NCI-H345 (cell line): Measurements from ENCODE around the gene PRRC2B.

Experiments used
- DNase-seq: peaks from one replicate; lab custom pipeline; 2025; lab: John Stamatoyannopoulos, UW

The PRRC2B gene

DNA sequence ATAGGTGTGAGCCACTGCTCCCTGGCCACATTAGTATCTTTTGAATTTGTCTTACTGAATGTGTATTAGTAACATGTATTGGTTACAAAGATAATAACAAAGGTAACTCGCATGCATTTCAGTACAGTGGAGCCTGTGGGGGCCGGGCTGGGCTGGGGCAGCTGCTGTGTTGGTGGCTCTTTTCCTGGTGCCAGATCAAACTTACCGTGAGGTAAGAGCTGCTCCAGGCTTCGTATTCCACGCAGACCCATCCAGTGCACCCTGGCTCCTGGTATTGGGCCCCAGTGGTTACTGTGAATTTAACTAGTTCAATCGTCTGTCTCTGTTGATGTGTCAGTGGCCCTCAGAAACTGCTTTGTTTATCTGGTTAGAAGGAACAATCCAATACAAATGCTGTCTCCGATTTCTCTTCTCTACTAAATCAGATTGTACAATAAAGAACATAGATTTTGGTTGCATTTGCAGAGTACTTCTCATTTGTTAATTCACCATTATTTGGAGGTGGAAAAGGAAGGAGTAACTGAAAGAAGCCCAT lies 15.6 kb downstream of the PRRC2B start:
- DNase-seq, result no peak

DNA sequence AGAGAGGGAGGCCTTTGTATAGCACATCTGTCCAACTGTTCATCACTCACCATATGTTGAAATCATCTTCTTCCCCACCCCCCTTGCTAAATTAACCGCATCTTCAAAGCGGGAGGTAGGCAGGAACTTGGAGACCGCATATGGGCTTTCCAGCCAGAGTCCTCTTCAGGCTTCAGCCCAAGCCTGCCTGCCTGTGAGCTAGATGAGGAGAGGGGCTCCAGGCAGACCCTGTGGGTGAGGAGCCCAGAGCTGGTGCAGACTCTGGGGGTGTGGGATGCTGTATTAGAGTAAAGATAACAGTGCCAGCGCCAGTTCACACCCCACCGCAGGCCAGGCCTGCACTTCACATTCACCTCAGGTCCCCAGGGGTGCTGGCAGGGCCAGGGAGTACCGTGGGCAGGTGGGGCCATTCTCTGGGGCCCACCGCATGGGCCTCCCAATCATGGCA lies 16.2 kb downstream of the PRRC2B start:
- DNase-seq, result no peak

DNA sequence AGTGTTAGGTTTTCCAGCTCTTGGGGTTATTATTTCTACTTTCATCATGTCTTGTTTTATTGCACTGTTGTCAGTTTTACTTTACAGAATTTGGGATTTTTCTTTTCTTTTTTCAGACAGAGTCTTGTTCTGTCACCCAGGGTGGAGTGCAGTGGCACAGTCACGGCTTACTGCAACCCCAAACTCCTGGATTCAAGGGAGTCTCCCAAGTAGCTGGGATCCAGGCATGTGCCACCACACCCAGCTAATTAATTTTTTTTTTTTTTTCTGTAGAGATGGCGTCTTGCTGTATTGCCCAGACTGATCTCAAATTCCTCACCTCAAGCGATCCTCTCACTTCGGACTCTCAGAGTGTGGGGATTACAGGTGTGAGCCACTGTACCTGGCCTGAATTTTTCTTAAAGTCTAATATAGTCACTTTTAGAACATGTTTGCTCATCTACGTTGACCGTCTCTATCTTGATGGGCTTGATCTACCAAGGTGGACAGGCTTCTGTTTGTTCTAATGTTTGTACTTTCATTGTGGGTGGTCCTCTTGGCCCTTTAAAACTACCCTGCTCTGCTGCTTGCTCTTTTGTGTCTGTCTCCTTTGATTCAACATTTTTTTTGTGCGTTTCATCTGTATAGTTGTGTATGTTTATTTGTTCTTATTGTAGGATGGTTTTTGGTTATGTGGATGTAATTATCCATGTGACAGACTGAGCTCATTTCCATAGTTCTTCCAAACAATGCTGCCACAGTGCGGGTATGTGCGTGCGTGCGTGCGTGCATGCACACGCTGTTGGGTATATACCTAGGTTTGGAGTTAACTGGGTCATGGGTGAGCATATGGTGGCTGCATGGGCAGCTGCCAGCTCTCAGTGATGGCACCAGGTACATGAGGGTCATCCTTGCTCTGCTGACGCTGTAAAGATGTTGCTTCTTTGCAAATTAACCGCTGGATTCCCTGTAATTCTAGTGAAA lies 18.1 kb downstream of the PRRC2B start:
- no peak for DNase-seq

DNA sequence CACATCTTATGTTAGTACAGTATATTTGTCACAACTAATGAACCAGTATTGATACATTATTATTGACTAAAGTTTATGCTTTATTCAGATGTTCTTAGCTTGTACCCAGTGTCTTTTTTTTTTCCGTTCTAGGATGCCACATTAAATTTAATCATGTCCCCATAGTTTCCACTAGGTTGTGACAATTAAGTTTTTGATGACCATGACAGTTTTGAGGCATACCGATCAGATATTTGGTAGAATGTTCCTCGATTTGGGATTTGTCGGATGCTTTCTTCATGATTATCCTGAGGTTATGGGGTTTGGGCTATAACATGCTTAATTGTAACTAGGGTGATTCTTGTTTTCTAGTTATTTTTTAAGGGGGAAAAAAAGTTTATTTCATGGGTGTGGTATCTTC lies 22.6 kb downstream of the PRRC2B start:
- no peak for DNase-seq

DNA sequence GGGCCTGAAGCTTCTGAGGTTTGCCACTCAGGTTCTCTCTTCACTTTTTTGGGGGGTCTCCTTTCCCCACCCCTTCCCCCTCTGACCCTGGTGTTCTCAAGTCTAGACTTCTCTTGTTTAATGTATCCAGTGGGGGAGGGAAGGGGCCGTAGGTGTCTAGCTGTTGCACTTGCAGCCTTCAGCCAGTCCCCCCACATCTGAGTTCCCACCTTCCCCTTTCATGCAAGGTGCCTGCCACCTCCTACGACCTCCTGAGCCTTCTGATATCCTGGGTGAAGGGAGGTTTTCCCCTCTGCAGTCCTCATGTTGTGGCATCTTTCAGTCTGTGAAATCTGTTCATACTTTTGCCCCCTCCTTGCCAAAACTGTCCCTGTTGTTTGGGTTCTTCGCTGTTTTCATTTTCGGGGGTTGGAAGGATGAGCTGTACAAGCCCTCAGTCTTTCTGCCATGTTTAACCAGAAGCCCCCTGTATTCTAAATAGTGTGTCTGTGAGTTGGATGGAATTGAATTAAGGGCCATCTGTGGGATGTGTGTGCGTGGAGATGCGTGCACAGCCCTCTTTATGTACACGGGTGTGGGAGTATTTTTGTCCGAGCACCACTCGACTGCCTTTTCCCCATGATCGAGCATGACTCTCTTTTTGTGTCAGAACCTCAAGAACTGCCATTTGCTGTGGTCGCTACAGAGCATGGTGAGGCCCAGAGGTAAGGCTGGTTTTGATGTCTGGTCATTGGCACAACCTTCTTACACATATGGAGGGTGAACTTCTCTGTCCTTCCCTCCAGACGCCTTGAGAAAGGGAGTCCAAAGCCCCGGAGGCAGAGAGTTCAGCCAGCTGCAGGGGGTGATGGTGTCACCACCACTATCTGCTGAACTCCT lies 23.6 kb downstream of the PRRC2B start:
- no peak for DNase-seq

DNA sequence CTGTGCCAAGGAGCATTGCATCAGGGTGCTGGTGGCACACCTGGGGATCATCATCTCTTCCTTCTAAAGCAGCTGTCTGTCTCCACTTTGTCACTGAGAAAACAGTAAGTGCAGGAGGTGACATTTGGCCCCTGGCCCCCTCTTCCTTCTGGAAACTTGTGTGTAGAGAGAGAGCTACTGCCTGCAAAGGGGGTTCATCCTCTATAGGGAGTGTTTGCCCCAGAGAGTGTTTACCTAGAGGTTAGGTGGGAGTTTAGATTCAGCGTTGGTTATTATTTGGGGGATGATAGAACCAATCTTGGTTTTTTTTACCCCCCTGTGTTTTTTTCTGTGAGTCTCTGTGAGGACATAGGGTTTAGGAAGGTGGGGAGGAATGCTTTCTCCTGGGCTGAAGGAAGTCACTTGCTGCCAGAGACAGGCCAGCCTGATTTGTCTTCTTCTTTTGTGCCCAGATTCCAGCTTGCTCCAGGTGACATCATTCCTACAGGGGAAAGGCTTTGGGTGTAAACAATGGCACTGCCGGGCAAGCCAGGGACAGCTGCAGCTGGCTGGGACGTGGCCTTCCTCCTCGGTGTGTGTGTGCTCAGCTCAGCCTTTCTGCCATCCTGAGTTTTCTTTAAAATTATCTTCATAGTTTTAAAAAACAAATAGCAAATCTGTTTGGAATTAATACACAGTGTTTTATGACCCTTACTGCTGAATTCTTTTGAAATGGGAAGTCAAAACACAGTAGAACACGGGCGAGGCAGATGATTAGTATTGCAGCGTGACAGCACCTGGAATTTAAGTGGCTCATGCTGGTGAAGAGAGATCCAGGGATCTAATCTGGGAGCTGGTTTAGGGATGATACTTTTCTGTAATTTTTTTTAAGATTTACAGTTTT lies 24.5 kb downstream of the PRRC2B start:
- peak; percentile 79 for DNase-seq

DNA sequence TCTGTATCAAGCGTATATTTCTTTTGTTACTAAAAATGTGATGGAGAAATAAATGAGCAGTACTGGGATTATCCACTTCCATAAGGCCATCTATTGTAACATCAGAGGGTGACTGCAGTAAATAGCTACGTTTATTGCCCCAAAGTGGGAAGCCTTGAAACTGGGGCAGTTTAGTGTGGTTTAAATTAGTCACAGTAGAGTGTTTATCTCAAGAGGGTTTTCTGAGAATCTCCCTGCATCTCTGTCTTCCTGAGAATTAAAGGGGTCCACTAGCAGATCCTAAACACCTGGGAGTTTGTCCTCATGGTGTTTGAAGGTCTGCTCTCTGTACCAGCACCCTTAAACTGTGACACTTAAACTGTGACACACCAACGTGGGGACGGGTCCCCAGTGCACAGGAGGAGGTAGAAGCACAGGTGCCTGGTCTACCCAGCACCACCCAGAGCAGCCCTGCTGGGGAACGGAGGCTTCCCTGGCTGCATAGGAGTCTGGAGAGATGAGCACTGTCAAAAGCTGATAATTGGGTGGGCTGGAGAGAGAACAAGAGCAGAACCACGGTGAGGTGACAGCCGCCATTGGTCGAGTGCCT lies 25.2 kb downstream of the PRRC2B start:
- no peak for DNase-seq

DNA sequence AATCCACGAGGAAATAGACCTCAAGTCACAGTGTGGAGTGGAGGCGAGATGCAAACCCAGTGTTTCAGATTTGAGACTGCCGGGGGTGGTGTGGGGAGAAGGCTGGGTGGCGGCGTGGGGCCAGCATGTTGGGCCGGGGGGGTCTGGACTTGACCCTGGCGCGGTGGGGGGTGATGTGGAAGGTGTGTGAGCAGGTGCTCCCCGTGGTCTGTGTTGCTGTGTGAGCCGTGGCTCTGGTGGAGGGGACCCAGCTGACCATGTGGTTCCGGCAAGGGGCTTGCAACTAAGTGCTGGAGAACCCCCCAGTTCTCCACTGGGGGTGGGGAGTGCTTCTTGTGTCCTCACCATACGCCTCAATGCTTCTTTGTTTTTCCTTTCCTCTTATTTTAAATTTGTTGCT lies 25.8 kb downstream of the PRRC2B start:
- no peak for DNase-seq

DNA sequence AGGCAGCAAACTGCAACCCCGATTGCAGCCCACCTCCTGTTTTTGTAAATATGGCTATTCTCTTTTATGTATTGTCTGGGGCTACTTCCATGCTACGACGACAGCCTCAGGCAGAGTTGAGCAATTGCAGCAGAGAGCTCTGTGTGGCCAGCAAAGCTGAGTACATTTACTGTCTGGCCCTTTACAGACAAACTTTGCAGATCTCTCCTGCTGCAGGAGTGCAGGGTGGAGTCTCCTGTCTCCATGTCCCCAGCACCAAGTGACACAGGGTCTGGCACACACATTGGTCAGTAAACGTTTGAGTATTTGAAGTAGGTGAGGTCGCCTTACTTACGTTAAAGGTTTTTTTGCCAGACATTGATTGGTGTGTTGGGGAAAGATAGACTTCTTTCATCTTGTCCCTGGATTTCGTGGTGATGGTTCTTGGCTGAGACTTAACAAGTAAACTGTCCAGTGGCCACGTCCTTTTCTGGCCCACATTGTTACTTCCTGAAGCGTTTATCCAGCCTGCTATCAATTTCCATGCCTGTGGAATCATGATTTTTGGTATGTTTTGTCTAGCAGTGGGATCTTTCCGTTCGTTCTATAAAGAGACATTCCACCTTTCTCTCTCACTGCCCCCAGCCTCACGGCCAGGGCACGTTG lies 27.2 kb downstream of the PRRC2B start:
- peak; percentile 59 for DNase-seq

DNA sequence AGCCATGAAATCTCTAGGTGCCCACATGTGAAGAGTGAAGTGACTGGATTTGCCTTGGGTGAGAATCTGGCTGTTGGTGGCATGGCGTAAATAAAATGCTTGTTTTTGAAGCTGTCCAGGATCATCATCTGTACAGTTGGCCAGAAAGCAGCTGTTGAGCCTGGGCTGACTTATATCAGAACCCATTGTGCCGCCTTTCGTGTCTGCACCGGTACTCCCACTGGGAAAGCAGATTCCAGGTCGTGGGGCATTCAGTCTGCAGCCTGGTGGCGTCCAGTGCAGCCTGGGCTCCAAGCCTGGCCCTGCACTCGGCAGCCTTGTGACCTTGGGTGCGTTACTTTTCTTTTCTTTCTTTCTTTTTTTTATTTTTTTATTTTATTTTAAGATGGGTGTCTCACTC lies 27.8 kb downstream of the PRRC2B start:
- no peak for DNase-seq

DNA sequence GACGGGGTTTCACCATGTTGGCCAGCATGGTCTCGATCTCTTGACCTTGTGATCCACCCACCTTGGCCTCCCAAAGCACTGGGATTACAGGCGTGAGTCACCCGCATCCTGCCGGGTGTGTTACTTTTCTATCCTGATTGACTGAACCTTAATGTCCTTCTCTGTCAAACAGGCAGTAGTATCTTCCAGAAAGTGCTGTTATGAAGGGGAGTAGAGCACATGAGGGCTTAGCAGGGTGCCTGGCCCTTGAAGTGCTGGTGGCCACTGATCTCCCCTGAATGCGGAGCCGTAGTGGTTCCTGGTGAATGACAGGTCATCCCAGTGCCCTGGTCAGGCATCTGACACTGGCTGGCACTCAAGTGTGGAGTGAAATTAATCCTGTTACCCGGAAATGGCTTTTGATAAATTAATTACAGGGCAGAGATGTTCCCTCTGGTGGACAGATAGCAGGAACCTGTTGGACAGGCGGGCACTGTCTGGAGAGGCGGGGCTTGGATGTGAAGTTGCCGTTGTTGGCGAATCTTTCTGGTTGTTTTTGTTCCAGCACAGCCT lies 28.4 kb downstream of the PRRC2B start:
- no peak for DNase-seq

DNA sequence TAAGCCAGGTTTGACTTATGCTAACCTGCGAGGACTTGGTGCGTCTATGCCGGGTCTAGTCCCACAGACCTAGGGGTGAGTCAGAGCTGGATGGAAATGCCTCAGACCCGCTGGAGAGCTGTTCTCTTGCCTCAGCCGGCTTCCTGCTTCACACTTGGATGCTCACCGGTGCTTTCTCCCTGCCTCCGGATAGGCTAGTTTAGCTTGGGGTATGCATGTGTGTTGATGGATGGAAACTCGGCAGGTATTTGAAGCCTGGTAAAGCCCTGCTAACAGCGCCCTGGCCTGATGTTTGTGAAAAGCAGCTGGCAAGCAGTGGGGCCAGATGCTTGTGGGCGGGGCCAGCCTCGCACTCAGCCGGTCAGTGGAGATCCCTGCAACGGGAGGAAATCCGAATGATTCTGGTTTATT lies 29.3 kb downstream of the PRRC2B start:
- no peak for DNase-seq

DNA sequence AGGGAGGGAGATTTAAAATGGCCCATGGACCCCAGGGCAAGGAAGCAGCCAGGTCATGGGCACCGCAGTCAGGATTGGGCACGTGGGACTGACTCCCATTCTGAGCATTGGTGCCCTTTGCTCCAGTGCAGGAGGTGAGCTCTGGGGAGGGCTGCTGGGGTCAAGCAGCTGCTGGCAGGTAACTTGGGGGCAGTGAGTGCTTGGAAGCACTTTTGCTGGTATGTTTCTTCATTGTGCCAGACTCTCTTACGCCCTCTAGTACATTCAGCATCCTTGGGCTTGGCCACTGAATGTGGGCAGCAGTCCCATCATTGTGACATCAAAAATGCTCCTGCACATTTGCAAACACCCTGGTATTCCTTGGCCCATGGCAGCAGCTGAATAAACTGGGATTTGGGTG lies 32.7 kb downstream of the PRRC2B start:
- DNase-seq, result no peak

DNA sequence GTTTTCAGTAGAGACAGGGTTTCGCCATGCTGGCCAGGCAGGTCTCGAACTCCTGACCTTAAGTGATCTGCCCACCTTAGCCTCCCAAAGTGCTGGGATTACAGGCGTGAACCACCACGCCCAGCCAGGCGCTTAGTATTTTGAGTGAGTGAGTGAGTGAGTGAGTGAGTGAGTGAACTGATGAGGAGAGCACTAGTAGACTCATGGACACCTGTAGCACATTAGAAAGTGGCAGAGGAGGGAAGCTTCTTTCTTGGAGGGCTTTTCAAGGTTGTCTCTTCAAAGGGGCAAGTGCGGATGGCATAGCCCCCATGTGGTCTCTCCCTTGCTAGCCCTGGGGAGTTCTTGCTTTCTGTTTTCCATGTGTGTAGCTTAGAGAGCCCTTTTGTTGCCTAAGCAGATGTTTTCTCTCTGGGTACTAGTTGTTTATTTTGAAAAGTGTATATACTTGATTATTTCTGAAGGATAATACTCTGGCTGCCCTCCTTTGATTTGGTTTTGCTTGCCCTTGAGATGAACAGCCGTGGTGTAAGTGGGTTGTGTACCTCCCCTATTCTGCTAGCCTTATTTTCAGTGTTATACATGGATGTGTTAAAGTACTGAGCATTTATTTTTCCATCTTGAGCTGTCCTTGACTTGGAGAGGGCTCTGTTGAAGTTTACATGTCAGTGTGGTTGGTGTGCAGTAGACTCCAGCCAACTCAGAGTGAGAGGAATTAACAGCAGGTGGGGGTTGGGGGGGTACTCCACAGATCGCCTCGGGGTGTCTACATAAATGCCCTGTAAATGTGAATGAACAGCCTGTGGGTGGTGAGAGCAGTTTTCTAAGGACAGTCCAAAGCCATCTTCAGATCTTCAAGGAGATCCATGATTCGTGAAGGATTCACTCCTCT lies 35.5 kb downstream of the PRRC2B start:
- no peak for DNase-seq

DNA sequence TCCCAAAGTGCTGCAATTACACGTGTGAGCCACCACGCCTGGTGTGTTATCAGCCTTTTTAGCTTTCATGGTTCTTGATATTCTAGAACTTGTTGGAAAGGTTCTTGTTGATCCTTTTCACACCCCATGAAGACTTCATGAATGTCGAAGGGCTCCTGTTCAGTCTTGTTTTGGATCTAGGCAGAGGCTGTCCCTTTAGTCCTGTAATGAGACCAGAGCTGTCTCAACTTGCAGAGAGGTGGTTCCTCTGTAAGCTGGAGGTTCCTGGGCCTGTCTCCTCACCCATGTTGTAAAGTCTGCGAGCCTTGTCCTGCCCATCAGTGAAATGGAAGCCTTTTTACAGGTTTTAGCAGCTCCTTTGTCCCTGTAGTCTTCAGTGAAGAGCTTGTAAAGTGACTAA lies 38.2 kb downstream of the PRRC2B start:
- DNase-seq, result no peak

DNA sequence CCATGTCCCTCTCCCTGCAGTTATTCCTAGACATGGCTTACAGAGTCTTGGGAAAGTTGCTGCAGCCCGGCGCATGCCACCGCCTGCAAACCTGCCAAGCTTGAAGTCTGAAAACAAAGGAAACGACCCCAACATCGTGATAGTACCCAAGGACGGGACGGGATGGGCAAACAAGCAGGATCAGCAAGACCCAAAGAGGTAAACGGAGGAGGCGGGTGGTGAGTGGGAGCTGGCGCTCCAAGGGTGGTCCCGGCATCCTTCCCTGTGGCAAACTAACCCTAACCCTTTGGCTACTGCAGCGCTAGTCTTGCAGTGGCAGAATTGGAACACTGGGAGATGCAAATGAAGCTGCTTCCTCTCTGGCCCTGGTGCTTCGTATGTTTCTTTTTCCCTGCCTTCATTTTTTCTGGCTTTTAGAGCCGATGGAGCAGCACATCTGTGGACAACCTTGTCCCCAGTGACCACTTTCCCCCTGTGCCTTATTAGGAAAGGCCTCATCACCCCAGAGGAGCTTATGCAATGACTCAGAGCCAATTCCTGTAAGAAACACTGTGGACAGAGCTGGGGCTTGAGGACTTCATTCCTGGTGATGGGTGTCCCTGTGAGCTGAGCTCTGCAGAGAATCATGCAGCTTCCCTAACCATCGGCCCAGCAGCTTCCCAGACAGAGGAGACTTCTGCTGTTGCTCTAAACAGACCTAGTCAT lies 38.9 kb downstream of the PRRC2B start:
- DNase-seq, result no peak

DNA sequence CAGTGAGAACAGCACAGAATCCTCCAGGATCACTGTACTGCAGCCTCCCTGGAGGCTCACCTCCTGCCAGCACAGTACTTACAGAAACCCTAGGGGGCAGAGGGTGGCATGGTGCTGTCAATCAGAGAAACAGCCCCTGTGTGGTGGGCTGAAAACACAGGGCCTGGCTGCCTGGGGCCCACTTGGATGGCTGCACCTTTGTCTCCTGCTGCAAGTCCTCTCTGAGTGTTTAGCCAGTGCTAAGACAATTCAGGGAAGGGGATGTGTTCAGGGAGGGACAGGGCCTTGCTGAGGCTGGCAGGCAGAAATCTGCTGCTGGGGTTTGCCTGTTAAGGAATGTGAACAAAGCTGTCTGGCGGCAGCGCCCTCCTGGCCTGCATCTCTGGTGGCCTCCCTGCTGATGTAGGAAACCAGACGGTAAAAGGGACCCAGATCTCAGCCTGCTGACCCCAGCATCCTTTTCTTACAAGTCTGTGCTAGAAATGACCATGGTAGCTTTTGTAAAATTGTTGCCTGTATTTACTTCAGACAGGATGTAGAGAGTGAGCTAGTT lies 39.5 kb downstream of the PRRC2B start:
- DNase-seq, result no peak

DNA sequence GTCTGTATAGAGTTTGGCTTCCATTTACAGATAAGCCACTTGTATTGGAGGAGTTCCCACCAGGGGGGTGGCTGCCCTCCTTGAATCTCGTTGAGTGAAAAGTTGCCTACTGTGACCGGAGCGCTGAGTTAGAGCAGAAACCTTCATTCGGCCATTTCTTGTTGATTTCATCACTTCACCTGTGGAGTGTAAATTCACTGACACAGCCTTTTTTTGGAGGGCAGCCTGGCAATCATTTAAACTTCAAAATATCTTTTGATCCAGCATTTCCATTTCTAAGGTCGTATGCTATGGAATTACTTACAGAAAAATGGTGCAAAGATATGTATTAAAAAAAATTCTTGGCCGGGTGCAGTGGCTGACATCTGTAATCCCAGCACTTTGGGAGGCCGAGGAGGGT lies 40.8 kb downstream of the PRRC2B start:
- DNase-seq, result no peak
